DND-41 (cell line): ENCODE measurements around the gene CD79B.
"Not testable (repeated sequence)": the region's sequence is repeated elsewhere in the genome, so short reads cannot be mapped to it uniquely, and the experiment has no call there.

Source experiments
- ATAC-seq: fragments of 200-7000 bp; cut with Tn5 transposase; 3 replicates; pipeline ENCODE4 v1.9.1; 2021; ENCODE audit warnings: low read depth; ENCODE audit not compliant: insufficient read depth
- DNase-seq: peaks from one replicate; pipeline ENCODE4 v3.0.0-alpha.2; 2020
- H2AFZ ChIP-seq: 2 replicates; pipeline ENCODE4 v1.6.0; 2012; ENCODE audit warnings: low read depth, low read length
- H3K27ac ChIP-seq: 2 replicates; pipeline ENCODE4 v1.5.1; 2012; ENCODE audit warnings: low read length, inconsistent platforms
- H3K27me3 ChIP-seq: fragments of 200-600 bp; sonication (generic); 2 replicates; pipeline ENCODE4 v1.6.0; 2012; ENCODE audit warnings: low read length, mild to moderate bottlenecking, inconsistent platforms; ENCODE audit not compliant: insufficient read depth, poor library complexity
- H3K36me3 ChIP-seq: 2 replicates; pipeline ENCODE4 v1.5.1; 2012; ENCODE audit warnings: low read length, inconsistent platforms; ENCODE audit not compliant: insufficient read depth
- H3K4me1 ChIP-seq: 2 replicates; pipeline ENCODE4 v1.5.1; 2012; ENCODE audit warnings: mild to moderate bottlenecking, low read length; ENCODE audit not compliant: insufficient read depth
- H3K4me2 ChIP-seq: 2 replicates; pipeline ENCODE4 v1.6.0; 2012; ENCODE audit warnings: mild to moderate bottlenecking, moderate library complexity, low read length, inconsistent platforms; ENCODE audit not compliant: insufficient read depth
- H3K4me3 ChIP-seq, 2 experiments: fragments of 200-600 bp in 1 of 2; shearing (Covaris generic) in 1 of 2; 2 replicates each; pipeline ENCODE4 v1.5.1; 2012 to 2016; ENCODE audit warnings: inconsistent platforms in 2 of 2, low read length in 2 of 2, mild to moderate bottlenecking in 2 of 2, low read depth in 1 of 2, moderate library complexity in 1 of 2
- H3K79me2 ChIP-seq: 2 replicates; pipeline ENCODE4 v1.6.0; 2012; ENCODE audit warnings: low read length, inconsistent platforms; ENCODE audit not compliant: insufficient read depth
- H3K9ac ChIP-seq: 2 replicates; pipeline ENCODE4 v1.6.0; 2012; ENCODE audit warnings: low read depth, mild to moderate bottlenecking, inconsistent platforms, low read length, moderate library complexity
- H3K9me3 ChIP-seq: 2 replicates; pipeline ENCODE4 v1.5.1; 2012; ENCODE audit warnings: low read length, moderate library complexity, mild to moderate bottlenecking, inconsistent platforms; ENCODE audit not compliant: insufficient read depth, severe bottlenecking
- H4K20me1 ChIP-seq: 2 replicates; pipeline ENCODE4 v1.6.0; 2012; ENCODE audit warnings: low read length; ENCODE audit not compliant: insufficient read depth
- EZH2 ChIP-seq: IDR thresholded peaks from 3 replicates; pipeline ENCODE4 v1.6.1; 2012; ENCODE audit warnings: borderline replicate concordance, low read depth, mild to moderate bottlenecking, moderate library complexity, low read length, inconsistent platforms; ENCODE audit not compliant: severe bottlenecking
- TF ChIP-seq, protein P1 (sequence below): IDR thresholded peaks from 2 replicates; pipeline ENCODE4 v1.5.1; 2012; ENCODE audit warnings: borderline replicate concordance, low read length, moderate library complexity, mild to moderate bottlenecking; ENCODE audit not compliant: poor library complexity, severe bottlenecking; ENCODE audit errors: extremely low read depth

CD79B gene

DNA sequence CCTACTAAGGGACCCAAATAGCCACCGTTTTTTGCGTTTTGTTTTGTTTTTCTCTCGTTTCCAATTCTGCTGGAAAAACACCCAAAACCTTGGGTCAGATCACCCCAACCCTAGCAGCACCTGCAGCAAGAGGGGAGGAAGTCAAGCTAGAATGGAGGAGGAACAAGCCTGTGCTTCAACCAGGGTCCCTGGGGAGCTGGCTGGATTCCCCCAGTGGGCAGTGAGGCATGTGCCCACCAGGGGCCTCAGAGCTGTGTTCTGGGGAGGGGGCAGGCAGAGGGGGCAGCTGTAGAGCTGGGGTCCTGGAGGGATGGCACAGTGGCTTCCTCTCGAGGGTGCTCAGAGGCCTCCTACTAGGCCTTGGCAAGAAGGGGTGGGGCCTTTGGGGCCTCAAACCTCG is 6.5 kb downstream of the CD79B start:
- H3K27ac ChIP-seq: no peak overlapping the region
- H3K27me3 ChIP-seq: no peaks in the 10 kb centered on the region
- H4K20me1 ChIP-seq: no peaks in the 10 kb centered on the region
- H3K79me2 ChIP-seq: no peaks in the 10 kb centered on the region
- ATAC-seq: peak; percentile 42; the same call in 1 of the 3 replicates
- H3K4me3 ChIP-seq: no peak overlapping the region
- no peak overlapping the region for H3K4me2 ChIP-seq
- H2AFZ ChIP-seq: peak overlapping the region; percentile 31; the same call in 1 of the 2 replicates
- TF ChIP-seq, protein P1, sequence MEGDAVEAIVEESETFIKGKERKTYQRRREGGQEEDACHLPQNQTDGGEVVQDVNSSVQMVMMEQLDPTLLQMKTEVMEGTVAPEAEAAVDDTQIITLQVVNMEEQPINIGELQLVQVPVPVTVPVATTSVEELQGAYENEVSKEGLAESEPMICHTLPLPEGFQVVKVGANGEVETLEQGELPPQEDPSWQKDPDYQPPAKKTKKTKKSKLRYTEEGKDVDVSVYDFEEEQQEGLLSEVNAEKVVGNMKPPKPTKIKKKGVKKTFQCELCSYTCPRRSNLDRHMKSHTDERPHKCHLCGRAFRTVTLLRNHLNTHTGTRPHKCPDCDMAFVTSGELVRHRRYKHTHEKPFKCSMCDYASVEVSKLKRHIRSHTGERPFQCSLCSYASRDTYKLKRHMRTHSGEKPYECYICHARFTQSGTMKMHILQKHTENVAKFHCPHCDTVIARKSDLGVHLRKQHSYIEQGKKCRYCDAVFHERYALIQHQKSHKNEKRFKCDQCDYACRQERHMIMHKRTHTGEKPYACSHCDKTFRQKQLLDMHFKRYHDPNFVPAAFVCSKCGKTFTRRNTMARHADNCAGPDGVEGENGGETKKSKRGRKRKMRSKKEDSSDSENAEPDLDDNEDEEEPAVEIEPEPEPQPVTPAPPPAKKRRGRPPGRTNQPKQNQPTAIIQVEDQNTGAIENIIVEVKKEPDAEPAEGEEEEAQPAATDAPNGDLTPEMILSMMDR: no peak
- TF ChIP-seq EZH2: no peak
- H3K36me3 ChIP-seq: no peaks in the 10 kb centered on the region
- H3K9ac ChIP-seq: no peak overlapping the region
- no peaks in the 10 kb centered on the region for H3K4me1 ChIP-seq
- H3K9me3 ChIP-seq: no peaks in the 10 kb centered on the region
- no peak for DNase-seq

DNA sequence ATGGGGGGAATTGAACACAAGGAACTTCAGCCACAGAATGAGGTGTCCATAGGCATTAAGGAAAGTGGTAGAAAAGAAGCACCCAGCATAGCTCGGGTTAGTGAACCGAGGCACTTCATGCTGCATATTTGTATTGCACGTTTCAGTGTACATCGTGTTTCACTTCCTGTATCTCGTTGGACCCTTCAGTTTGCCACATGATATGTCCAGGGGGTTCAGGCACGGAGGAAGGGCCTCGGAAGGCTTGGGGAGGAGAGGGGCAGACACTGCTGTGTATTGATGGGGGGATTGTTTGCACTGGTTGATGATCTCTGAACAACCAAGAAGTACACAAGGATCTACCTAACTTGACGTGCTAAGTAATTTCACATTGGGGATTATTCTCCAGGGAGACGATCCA is 9.7 kb downstream of the CD79B start:
- H3K4me1 ChIP-seq, H3K9ac ChIP-seq, H3K27ac ChIP-seq, H3K4me2 ChIP-seq, ATAC-seq, H3K4me3 ChIP-seq, H3K9me3 ChIP-seq, H3K27me3 ChIP-seq, H2AFZ ChIP-seq, H3K36me3 ChIP-seq, H4K20me1 ChIP-seq, H3K79me2 ChIP-seq, DNase-seq: not testable (repeated sequence)

DNA sequence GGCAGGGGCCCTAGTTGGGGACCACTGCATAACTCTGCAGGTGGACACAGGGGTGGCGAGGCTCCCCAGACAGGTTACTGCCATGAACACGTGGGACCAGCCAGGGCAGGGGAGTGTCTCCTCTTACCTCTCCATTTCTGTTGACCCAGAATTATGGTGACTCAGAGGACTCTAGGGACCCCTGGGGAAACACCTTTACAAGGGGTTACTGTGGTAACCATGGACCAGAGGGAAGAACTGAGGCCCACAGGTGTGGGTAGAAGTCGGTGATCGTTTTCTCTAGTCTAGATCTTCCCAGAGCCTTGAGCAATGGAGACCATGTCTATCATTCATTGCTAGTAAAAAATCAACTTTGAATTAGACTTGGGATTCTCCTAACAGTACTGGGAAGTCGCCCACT is 11.4 kb downstream of the CD79B start:
- not testable (repeated sequence) for H3K9ac ChIP-seq, H4K20me1 ChIP-seq, ATAC-seq, H3K4me2 ChIP-seq, DNase-seq, H2AFZ ChIP-seq, H3K4me1 ChIP-seq, H3K4me3 ChIP-seq, H3K27ac ChIP-seq, H3K36me3 ChIP-seq, H3K27me3 ChIP-seq, H3K79me2 ChIP-seq, H3K9me3 ChIP-seq

DNA sequence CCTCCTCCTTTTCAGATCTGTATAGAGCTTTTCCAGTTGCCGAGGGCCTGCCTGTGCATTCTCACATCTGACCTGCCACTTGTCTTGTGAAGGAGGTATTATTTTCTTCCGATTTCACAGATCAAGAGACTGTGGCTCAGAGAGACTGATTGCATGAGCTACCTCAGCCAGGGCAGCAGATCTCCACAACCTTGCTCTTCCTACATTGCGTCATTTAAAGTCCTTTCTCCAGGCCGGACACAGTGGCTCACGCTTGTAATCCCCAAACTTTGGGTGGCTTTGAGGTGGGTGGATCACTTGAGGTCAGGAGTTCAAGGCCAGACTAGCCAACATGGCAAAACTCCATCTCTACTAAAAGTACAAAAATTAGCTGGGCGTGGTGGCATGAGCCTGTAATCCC is 12.1 kb downstream of the CD79B start:
- H3K9me3 ChIP-seq, H3K27ac ChIP-seq, H3K4me3 ChIP-seq, H3K36me3 ChIP-seq, H3K79me2 ChIP-seq, H3K4me2 ChIP-seq, H4K20me1 ChIP-seq, H3K9ac ChIP-seq, H3K27me3 ChIP-seq, H3K4me1 ChIP-seq, DNase-seq, H2AFZ ChIP-seq, ATAC-seq: not testable (repeated sequence)

DNA sequence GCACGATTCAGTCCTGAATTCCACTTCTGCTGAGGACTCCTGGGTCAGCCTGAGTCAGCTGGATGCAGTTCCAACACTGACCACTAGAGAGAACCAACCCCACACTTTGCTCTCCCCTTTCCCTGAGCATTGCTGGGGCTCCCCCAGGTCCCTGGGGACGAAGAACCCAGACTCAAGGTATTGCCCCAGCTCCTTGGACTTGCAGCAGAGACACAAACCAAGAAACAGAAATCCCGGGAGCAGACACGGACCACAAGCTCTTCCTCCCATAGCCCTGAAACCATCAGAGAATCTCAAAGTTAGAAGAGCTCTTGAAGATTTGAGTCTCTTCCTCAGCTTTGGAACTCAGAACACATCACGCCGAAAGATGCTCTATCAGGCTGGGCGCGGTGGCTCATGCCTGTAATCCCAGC is 12.8 kb downstream of the CD79B start:
- no peak for TF ChIP-seq EZH2
- TF ChIP-seq, protein P1: peak; percentile 95
- Histone ChIP-seq H2AFZ (no peak overlapping the region), H3K4me1 (0 out of 2 replicates have a peak, but pooled peaks cover 2% of the 10 kb centered on the region)

DNA sequence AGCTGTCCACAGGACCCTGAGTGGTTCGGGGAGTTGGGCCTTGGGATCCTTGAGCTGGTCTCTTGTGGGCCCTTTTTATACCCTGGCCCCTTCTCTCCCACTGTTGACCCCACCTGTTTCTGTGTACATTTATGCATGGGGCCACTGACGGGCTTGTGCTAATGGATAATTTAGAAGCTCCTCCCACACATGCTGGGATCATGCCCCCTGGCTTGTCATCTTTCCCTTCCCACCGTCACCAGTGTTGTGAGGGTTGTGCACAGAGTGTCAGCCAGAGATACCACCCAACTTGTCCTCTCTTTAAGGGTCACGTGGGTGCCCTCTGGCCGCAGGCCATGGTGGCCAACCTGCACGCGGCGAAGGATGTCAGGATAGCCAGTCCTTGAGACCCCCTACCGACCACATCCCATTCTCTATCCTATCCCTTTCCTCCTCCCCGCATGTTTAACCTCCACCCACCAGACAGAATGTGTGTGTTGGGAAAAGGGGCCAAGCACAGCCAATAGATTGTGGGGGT is 13.3 kb downstream of the CD79B start, which contains the start of gene GH1:
TSS of gene GH1 (minus strand) at position 51 of the 517 bp plus-strand sequence. CDS start 63 bp downstream, outside the sequence.
- not testable (repeated sequence) for H3K4me3 ChIP-seq, H3K9me3 ChIP-seq, H3K4me1 ChIP-seq, H3K9ac ChIP-seq, H3K27ac ChIP-seq, H3K79me2 ChIP-seq, H3K27me3 ChIP-seq, H4K20me1 ChIP-seq, H2AFZ ChIP-seq, H3K4me2 ChIP-seq, ATAC-seq, DNase-seq, H3K36me3 ChIP-seq

More for the DNA sequence above, 12.8 kb downstream of the CD79B start:
- H3K9me3 ChIP-seq: no peaks in the 10 kb centered on the region
- no peaks in the 10 kb centered on the region for H4K20me1 ChIP-seq
- H3K79me2 ChIP-seq: no peaks in the 10 kb centered on the region
- peak; percentile 98 for ATAC-seq
- H3K4me3 ChIP-seq: no peak overlapping the region
- peaks cover 2% of the 10 kb centered on the region for H3K27me3 ChIP-seq
- peak; percentile 72 for DNase-seq
- no peak overlapping the region for H3K9ac ChIP-seq
- H3K27ac ChIP-seq: no peak overlapping the region
- H3K4me2 ChIP-seq: no peak overlapping the region
- H3K36me3 ChIP-seq: no peaks in the 10 kb centered on the region
